Neural crest cell (in vitro differentiated cells): ENCODE data around the gene DACH2. TPM values are rescaled to one million over a fixed set of nuclear protein-coding genes. Genes with fewer than 3 reads are reported as not detected.
"Not testable (repeated sequence)": the region's sequence is repeated elsewhere in the genome, so short reads cannot be mapped to it uniquely, and the experiment has no call there.

Source experiments
- DNase-seq: peaks from one replicate; pipeline ENCODE4 v3.0.0; 2021; ENCODE audit warnings: low read depth, mixed read lengths, low spot score
- H3K27ac Mint-ChIP-seq: one replicate; pipeline ENCODE4 v1.8.0; 2021; ENCODE audit warnings: mild to moderate bottlenecking, mixed read lengths; ENCODE audit not compliant: unreplicated experiment
- H3K27me3 Mint-ChIP-seq: 2 replicates; pipeline ENCODE4 v1.8.0; 2021; ENCODE audit warnings: low read depth, mild to moderate bottlenecking, mixed read lengths
- H3K36me3 Mint-ChIP-seq: 2 replicates; pipeline ENCODE4 v1.8.0; 2021; ENCODE audit warnings: low read depth, mild to moderate bottlenecking, mixed read lengths
- H3K4me1 Mint-ChIP-seq: 2 replicates; pipeline ENCODE4 v1.8.0; 2021; ENCODE audit warnings: mixed read lengths
- H3K4me3 Mint-ChIP-seq: one replicate; pipeline ENCODE4 v1.8.0; 2021; ENCODE audit warnings: mild to moderate bottlenecking, mixed read lengths
- H3K9me3 Mint-ChIP-seq: 2 replicates; pipeline ENCODE4 v1.8.0; 2021; ENCODE audit warnings: mixed read lengths
- CTCF ChIP-seq: fragments of 200-600 bp; sonication (generic); conservative IDR thresholded peaks from 2 replicates; pipeline ENCODE4 v1.5.0; 2021; ENCODE audit warnings: antibody characterized with exemption, mild to moderate bottlenecking
- total RNA-seq: library from RNA; stranded (reverse); gene quantifications from 2 replicates; pipeline ENCODE4 v1.2.1, GENCODE V29; 2021

DACH2 gene
- total RNA-seq, 1 donor from 2014 or later: 1.2 TPM

DNA sequence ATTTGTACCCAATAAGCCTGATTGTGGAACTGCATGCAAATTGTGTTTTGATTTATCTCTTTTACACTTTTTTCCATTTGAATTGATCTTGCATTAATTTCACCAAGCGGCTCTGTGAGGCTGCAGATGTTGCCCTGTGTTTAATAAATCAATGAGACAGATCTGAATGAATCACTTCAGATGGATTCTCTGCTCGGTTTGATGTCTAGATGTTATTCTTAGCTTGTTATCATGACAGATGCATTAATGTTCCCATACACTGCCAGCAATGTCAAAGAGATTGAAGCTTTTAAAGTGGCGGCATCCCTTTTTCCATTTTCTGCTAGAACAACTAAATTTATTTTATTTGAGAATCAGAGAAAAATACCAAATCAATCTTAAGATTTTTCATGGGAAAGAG lies 6.3 kb downstream of the DACH2 start:
- DNase-seq: no peak
- Mint-ChIP-seq H3K9me3 (no peaks in the 10 kb centered on the region), H3K36me3 (no peaks in the 10 kb centered on the region), H3K27me3 (peaks cover 45% of the 10 kb centered on the region), H3K27ac (no peak overlapping the region), H3K4me3 (no peak overlapping the region), H3K4me1 (peaks cover 7% of the 10 kb centered on the region)
- no peak for TF ChIP-seq CTCF

GRCh38 chrX:86171366-86171765 lies 23.1 kb downstream of the DACH2 start:
- Mint-ChIP-seq H3K9me3 (no peaks in the 10 kb centered on the region), H3K36me3 (no peaks in the 10 kb centered on the region), H3K27me3 (no peaks in the 10 kb centered on the region), H3K4me1 (no peaks in the 10 kb centered on the region), H3K4me3 (no peak overlapping the region), H3K27ac (no peak overlapping the region)
- peak; percentile 61 for TF ChIP-seq CTCF
- no peak for DNase-seq

- TF ChIP-seq CTCF: no peak
- no peaks in the 10 kb centered on the region for H3K27me3 Mint-ChIP-seq
- H3K36me3 Mint-ChIP-seq: no peaks in the 10 kb centered on the region
- H3K4me1 Mint-ChIP-seq: no peaks in the 10 kb centered on the region
- no peak overlapping the region for H3K4me3 Mint-ChIP-seq
- peaks cover 10% of the 10 kb centered on the region for H3K9me3 Mint-ChIP-seq
- H3K27ac Mint-ChIP-seq: no peak overlapping the region
- DNase-seq: no peak
Measured at GRCh38 chrX:86178906-86179305, 30.7 kb downstream of the DACH2 start.

DNA sequence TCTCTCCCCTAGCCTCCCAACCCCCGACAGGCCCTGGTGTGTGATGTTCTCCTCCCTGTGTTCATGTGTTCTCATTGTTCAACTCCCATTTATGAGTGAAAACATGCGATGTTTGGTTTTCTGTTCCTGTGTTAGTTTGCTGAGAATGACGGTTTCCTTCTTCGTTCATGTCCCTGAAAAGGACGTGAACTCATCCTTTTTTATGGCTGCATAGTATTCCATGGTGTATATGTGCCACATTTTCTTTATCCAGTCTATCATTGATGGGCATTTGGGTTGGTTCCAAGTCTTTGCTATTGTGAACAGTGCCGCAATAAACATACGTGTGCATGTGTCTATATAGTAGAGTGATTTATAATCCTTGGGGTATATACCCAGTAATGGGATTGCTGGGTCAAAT lies 33.1 kb downstream of the DACH2 start:
- H3K27me3 Mint-ChIP-seq, H3K4me1 Mint-ChIP-seq, DNase-seq, H3K4me3 Mint-ChIP-seq, H3K27ac Mint-ChIP-seq, H3K36me3 Mint-ChIP-seq: not testable (repeated sequence)
- H3K9me3 Mint-ChIP-seq: peaks cover 10% of the 10 kb centered on the region

DNA sequence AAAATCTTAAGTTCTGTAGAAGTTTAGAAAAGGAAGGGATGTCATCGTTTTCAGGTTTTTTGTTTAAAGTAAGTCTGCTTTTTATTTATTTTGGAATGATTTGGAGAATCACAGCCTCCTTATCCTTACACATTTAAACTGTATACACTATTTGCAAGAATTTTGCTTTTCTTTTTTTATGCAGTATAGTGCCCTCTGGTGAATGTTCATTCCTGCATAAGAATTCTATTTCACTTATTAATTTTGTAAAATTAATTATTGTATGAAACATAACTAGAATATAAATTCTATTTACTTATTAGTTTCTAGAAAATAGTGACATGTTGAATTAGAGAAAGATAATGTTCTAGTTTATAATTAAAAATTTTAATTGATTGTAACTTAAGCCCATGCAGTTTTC lies 44.6 kb downstream of the DACH2 start:
- Mint-ChIP-seq H3K9me3 (peaks cover 12% of the 10 kb centered on the region), H3K4me1 (no peaks in the 10 kb centered on the region), H3K27ac (no peak overlapping the region), H3K27me3 (no peaks in the 10 kb centered on the region), H3K4me3 (no peak overlapping the region), H3K36me3 (no peaks in the 10 kb centered on the region)
- TF ChIP-seq CTCF: no peak
- DNase-seq: no peak

- Mint-ChIP-seq H3K4me3 (no peak overlapping the region), H3K9me3 (peaks cover 14% of the 10 kb centered on the region)
Measured at GRCh38 chrX:86194758-86195157, 46.5 kb downstream of the DACH2 start.

More at GRCh38 chrX:86194758-86195157, 46.5 kb downstream of the DACH2 start:
- H3K27me3 Mint-ChIP-seq: no peaks in the 10 kb centered on the region
- TF ChIP-seq CTCF: no peak
- no peak overlapping the region for H3K27ac Mint-ChIP-seq
- no peak for DNase-seq
- no peaks in the 10 kb centered on the region for H3K4me1 Mint-ChIP-seq
- no peaks in the 10 kb centered on the region for H3K36me3 Mint-ChIP-seq
